Endothelial cell of umbilical vein (primary cell): ENCODE data around the gene TRIP10. TPM values are rescaled to one million over a fixed set of nuclear protein-coding genes. Genes with fewer than 3 reads are reported as not detected.

ENCODE experiments used
- BruUV-seq: library from RNA; stranded (reverse); fragments of 400-500 nt; replicated peaks from 2 replicates; lab custom pipeline; 2021; lab: Mats Ljungman, UMichigan
- CTCF ChIA-PET: fragments of 300-600, 350-600 bp; sonication (Branson Sonifier 250); formaldehyde crosslinking; loops from one replicate; lab custom pipeline; 2021; ENCODE audit warnings: antibody characterized with exemption, inconsistent platforms; lab: Charles Lee
- POLR2A ChIA-PET: fragments of 300-600, 350-600 bp; sonication (Branson Sonifier 250); formaldehyde crosslinking; loops from one replicate; lab custom pipeline; 2021; ENCODE audit warnings: antibody characterized with exemption, inconsistent platforms; lab: Charles Lee
- DNase-seq: peaks from one replicate; pipeline ENCODE4 v3.0.0-alpha.2; 2011; ENCODE audit warnings: low read depth, low spot score
- FAIRE-seq: peaks from 2 replicates; lab custom pipeline; 2011; peaks lifted over from hg19 to GRCh38; lab: Jason Lieb, UNC
- H2AFZ ChIP-seq: 2 replicates; pipeline ENCODE4 v1.6.0; 2012; ENCODE audit warnings: low read depth, low read length, control low read depth, inconsistent platforms
- H3K27ac ChIP-seq: 2 replicates; pipeline ENCODE4 v1.5.1; 2011; ENCODE audit warnings: low read depth, mild to moderate bottlenecking, control low read depth, low read length, moderate library complexity; ENCODE audit not compliant: insufficient read depth
- H3K27me3 ChIP-seq, 2 experiments: 2 replicates each; pipeline versions ENCODE4 v1.6.0 to v1.6.1; 2011; ENCODE audit warnings: low read length in 2 of 2, mixed read lengths in 1 of 2; ENCODE audit not compliant: control insufficient read depth in 2 of 2, insufficient read depth in 2 of 2
- H3K36me3 ChIP-seq, 2 experiments: 2 replicates in 1 of 2; 3 replicates in 1 of 2; pipeline ENCODE4 v1.5.1; 2011; ENCODE audit warnings: low read length in 2 of 2, mild to moderate bottlenecking in 1 of 2, moderate library complexity in 1 of 2; ENCODE audit not compliant: control insufficient read depth in 2 of 2, insufficient read depth in 2 of 2; ENCODE audit errors: extremely low read depth in 1 of 2
- H3K4me1 ChIP-seq: 3 replicates; pipeline ENCODE4 v1.5.1; 2011; ENCODE audit warnings: mild to moderate bottlenecking, low read length; ENCODE audit not compliant: control insufficient read depth, insufficient read depth; ENCODE audit errors: extremely low read depth
- H3K4me2 ChIP-seq: 2 replicates; pipeline ENCODE4 v1.6.1; 2011; ENCODE audit warnings: low read length, control low read depth, mixed read lengths; ENCODE audit not compliant: insufficient read depth
- H3K4me3 ChIP-seq, 3 experiments: fragments of 200-600 bp in 1 of 3; sonication (generic), shearing (Covaris generic) in 1 of 3; replicated peaks in 1 of 3; 2 replicates each; pipeline ENCODE4 v1.5.1; 2011 to 2016; ENCODE audit warnings: control low read depth in 3 of 3, low read length in 3 of 3, mild to moderate bottlenecking in 2 of 3, inconsistent platforms in 1 of 3, low read depth in 1 of 3, moderate library complexity in 1 of 3; ENCODE audit not compliant: insufficient read depth in 1 of 3
- H3K79me2 ChIP-seq: 2 replicates; pipeline ENCODE4 v1.6.0; 2012; ENCODE audit warnings: low read length, inconsistent platforms; ENCODE audit not compliant: control insufficient read depth, insufficient read depth
- H3K9ac ChIP-seq: replicated peaks from 2 replicates; pipeline ENCODE3; 2011; ENCODE audit warnings: low read length, control low read depth; ENCODE audit not compliant: insufficient read depth; ENCODE audit errors: extremely low read depth
- H3K9me1 ChIP-seq: replicated peaks from 3 replicates; pipeline ENCODE4 v1.6.0; 2011; ENCODE audit warnings: mild to moderate bottlenecking, low read length; ENCODE audit not compliant: control insufficient read depth, insufficient read depth; ENCODE audit errors: extremely low read depth
- H3K9me3 ChIP-seq: replicated peaks from 2 replicates; pipeline ENCODE4 v1.5.1; 2012; ENCODE audit warnings: low read length, inconsistent platforms; ENCODE audit not compliant: control insufficient read depth, insufficient read depth
- H4K20me1 ChIP-seq: replicated peaks from 2 replicates; pipeline ENCODE3; 2011; ENCODE audit warnings: mild to moderate bottlenecking, low read length; ENCODE audit not compliant: control insufficient read depth, insufficient read depth; ENCODE audit errors: extremely low read depth
- CTCF ChIP-seq, 2 donors: IDR thresholded peaks; 1 replicate in 1 of 2; 2 replicates in 1 of 2; pipeline ENCODE4 v1.5.1; 2011; ENCODE audit warnings: low read length in 2 of 2, mild to moderate bottlenecking in 2 of 2, moderate library complexity in 2 of 2, control low read depth in 1 of 2, inconsistent platforms in 1 of 2, low read depth in 1 of 2; ENCODE audit not compliant: insufficient read depth in 1 of 2; ENCODE audit errors: extremely low read depth in 1 of 2
- EZH2 ChIP-seq: IDR thresholded peaks from 2 replicates; pipeline ENCODE4 v1.6.1; 2012; ENCODE audit warnings: borderline replicate concordance, low read depth, mild to moderate bottlenecking, moderate library complexity, low read length, inconsistent platforms; ENCODE audit not compliant: severe bottlenecking
- FOS ChIP-seq: IDR thresholded peaks from 2 replicates; pipeline ENCODE4 v1.6.1; 2011; ENCODE audit warnings: mild to moderate bottlenecking, low read length, moderate library complexity, borderline replicate concordance; ENCODE audit not compliant: insufficient read depth
- GATA2 ChIP-seq: IDR thresholded peaks from 2 replicates; pipeline ENCODE4 v1.7.0; 2011; ENCODE audit warnings: low read depth, mild to moderate bottlenecking, moderate library complexity, mixed read lengths, low read length; ENCODE audit not compliant: insufficient read length, insufficient read depth
- JUN ChIP-seq: IDR thresholded peaks from 2 replicates; pipeline ENCODE4 v1.6.1; 2011; ENCODE audit warnings: borderline replicate concordance, low read depth; ENCODE audit not compliant: insufficient read length, insufficient read depth
- MYC ChIP-seq: IDR thresholded peaks from one replicate; pipeline ENCODE4 v1.6.1; 2011; ENCODE audit warnings: mild to moderate bottlenecking, low read depth, low read length
- POLR2A ChIP-seq: IDR thresholded peaks from 2 replicates; pipeline ENCODE4 v1.6.1; 2012; ENCODE audit warnings: low read depth, mild to moderate bottlenecking, control low read depth, low read length
- POLR2AphosphoS5 ChIP-seq: IDR thresholded peaks from 2 replicates; pipeline ENCODE4 v1.6.1; 2012; ENCODE audit warnings: low read depth, mild to moderate bottlenecking, control low read depth, low read length, moderate library complexity; ENCODE audit not compliant: insufficient read depth
- dilution Hi-C: fragments of 300-500 bp; cut with MboI; formaldehyde crosslinking; loops from one replicate; pipeline ENCODE4 v1.15.0; 2019; ENCODE audit warnings: low sequenced_read_pairs; ENCODE audit not compliant: extremely low pct_ligation_motif_present
- intact Hi-C: fragments of 100-400 bp; cut with micrococcal nuclease; formaldehyde crosslinking; loops from one replicate; pipeline ENCODE4 v1.10.0; 2022
- polyA plus RNA-seq, 4 experiments: library from polyadenylated mRNA; depleted of rRNA in 3 of 4; stranded (reverse) in 3 of 4; unstranded in 1 of 4; fragments of >200 nt; gene quantifications; 2 replicates each; pipeline versions ENCODE4 v1.2.1 to v1.2.3, GENCODE V29; 2011 to 2012; ENCODE audit warnings: missing spikeins in 1 of 4
- total RNA-seq: library from RNA; stranded (reverse); gene quantifications from 2 replicates; pipeline ENCODE4 v1.2.3, GENCODE V29; 2021
- TF ChIP-seq, protein P1 (sequence below): IDR thresholded peaks from 2 replicates; pipeline ENCODE4 v1.6.1; 2011; ENCODE audit not compliant: insufficient read depth, insufficient read length

The TRIP10 gene
- total and polyA plus RNA-seq, 2 donors (not counting 3 experiments of a cell fraction or from before 2014, with no cell fraction given) = 28.4 to 69.3 TPM

- Histone ChIP-seq H3K79me2 (no peaks in the 10 kb centered on the region), H3K27ac (no peak overlapping the region), H3K4me1 (no peaks in the 10 kb centered on the region), H3K9me1 (no peaks in the 10 kb centered on the region), H4K20me1 (no peaks in the 10 kb centered on the region), H3K9ac (no peak overlapping the region), H3K4me3 (no peak overlapping the region), H3K4me2 (no peak overlapping the region), H3K36me3 (no peaks in the 10 kb centered on the region), H3K9me3 (no peaks in the 10 kb centered on the region), H2AFZ (no peak overlapping the region), H3K27me3 (no peaks in the 10 kb centered on the region)
- intact Hi-C loops (no loop called here), dilution Hi-C loops (no loop called here)
- ChIA-PET CTCF (no interaction called here), POLR2A (no interaction called here)
- TF ChIP-seq EZH2 = no peak
- TF ChIP-seq MYC = no peak
- TF ChIP-seq, protein P1, sequence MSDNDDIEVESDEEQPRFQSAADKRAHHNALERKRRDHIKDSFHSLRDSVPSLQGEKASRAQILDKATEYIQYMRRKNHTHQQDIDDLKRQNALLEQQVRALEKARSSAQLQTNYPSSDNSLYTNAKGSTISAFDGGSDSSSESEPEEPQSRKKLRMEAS = no peak
- no peak for TF ChIP-seq POLR2AphosphoS5
- TF ChIP-seq POLR2A = no peak
- no peak for TF ChIP-seq JUN
- FAIRE-seq = no peak
- DNase-seq = no peak
- BruUV-seq = no TSS peak
These were observed 47.9 kb downstream of the TRIP10 start for GRCh38 chr19:6787393-6787792.

DNA sequence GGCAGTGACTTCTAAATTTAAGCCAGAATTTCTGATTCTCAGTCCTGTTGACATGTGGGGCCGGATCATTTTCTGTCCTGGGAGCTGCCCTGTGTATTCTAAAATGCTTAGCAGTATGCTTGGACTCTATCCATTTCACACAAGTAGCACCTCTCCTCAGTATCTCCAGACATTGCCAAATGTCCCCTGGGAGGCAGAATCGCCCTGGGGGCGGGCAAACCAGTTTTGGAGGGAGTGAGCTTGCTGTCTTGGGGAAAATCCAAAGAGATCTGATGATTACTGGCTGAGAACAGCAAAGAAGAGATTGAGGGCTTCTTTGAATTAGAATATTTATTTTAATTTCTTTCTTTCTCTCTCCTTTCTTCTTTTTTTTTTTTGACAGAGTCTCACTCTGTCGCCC, 49.4 kb downstream of the TRIP10 start:
- Histone ChIP-seq H3K9me3 (no peaks in the 10 kb centered on the region), H3K4me3 (no peak overlapping the region), H3K79me2 (no peaks in the 10 kb centered on the region), H3K27me3 (no peaks in the 10 kb centered on the region), H3K36me3 (no peaks in the 10 kb centered on the region), H3K4me1 (no peaks in the 10 kb centered on the region), H4K20me1 (no peaks in the 10 kb centered on the region), H3K27ac (no peak overlapping the region), H3K4me2 (no peak overlapping the region), H3K9me1 (no peaks in the 10 kb centered on the region), H3K9ac (no peak overlapping the region), H2AFZ (no peak overlapping the region)
- BruUV-seq = no TSS peak
- DNase-seq = no peak
- intact Hi-C loops (no loop called here), dilution Hi-C loops (no loop called here)
- no peak for FAIRE-seq
- CTCF ChIA-PET = no interaction called here
- POLR2A ChIA-PET = no interaction called here
- TF ChIP-seq POLR2AphosphoS5 (no peak), GATA2 (no peak), CTCF (IDR thresholded peaks at IDR 0.05; ENCODE audit: extremely low read depth in 1 of 2, insufficient read depth in 1 of 2, low read depth in 1 of 2, low read length in 2 of 2) (no peak), POLR2A (no peak), JUN (no peak), FOS (no peak), EZH2 (no peak)
